Esophagus muscularis mucosa (tissue), 4 donors: ENCODE measurements around the gene FLNC.

Experiments
- EP300 ChIP-seq: sonication (generic); formaldehyde crosslinking; IDR thresholded peaks from one replicate; pipeline ENCODE4 v1.6.1; 2017; ENCODE audit warnings: antibody characterized with exemption
- POLR2AphosphoS5 ChIP-seq, 2 donors: sonication (generic); formaldehyde crosslinking; IDR thresholded peaks; one replicate each; pipeline ENCODE4 v1.6.1; 2017; ENCODE audit warnings: antibody characterized with exemption in 2 of 2
- TF ChIP-seq, protein P1 (sequence below), 3 experiments: fragments of 200-600 bp in 2 of 3; fragments of 450-650 bp in 1 of 3; sonication (generic) in 2 of 3; IDR thresholded peaks; one replicate each; pipeline ENCODE4 v1.5.1; 2017 to 2019; ENCODE audit warnings: antibody characterized with exemption in 3 of 3, mild to moderate bottlenecking in 2 of 3, moderate library complexity in 1 of 3

GRCh38 chr7:128809363-128809762 is 20.8 kb upstream of the FLNC start:
- TF ChIP-seq EP300: no peak
- TF ChIP-seq, protein P1, sequence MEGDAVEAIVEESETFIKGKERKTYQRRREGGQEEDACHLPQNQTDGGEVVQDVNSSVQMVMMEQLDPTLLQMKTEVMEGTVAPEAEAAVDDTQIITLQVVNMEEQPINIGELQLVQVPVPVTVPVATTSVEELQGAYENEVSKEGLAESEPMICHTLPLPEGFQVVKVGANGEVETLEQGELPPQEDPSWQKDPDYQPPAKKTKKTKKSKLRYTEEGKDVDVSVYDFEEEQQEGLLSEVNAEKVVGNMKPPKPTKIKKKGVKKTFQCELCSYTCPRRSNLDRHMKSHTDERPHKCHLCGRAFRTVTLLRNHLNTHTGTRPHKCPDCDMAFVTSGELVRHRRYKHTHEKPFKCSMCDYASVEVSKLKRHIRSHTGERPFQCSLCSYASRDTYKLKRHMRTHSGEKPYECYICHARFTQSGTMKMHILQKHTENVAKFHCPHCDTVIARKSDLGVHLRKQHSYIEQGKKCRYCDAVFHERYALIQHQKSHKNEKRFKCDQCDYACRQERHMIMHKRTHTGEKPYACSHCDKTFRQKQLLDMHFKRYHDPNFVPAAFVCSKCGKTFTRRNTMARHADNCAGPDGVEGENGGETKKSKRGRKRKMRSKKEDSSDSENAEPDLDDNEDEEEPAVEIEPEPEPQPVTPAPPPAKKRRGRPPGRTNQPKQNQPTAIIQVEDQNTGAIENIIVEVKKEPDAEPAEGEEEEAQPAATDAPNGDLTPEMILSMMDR (IDR thresholded peaks at IDR 0.05): no peak
- TF ChIP-seq POLR2AphosphoS5 (IDR thresholded peaks at IDR 0.05): no peak
